ENCODE results near the gene FAM174C.

DNA sequence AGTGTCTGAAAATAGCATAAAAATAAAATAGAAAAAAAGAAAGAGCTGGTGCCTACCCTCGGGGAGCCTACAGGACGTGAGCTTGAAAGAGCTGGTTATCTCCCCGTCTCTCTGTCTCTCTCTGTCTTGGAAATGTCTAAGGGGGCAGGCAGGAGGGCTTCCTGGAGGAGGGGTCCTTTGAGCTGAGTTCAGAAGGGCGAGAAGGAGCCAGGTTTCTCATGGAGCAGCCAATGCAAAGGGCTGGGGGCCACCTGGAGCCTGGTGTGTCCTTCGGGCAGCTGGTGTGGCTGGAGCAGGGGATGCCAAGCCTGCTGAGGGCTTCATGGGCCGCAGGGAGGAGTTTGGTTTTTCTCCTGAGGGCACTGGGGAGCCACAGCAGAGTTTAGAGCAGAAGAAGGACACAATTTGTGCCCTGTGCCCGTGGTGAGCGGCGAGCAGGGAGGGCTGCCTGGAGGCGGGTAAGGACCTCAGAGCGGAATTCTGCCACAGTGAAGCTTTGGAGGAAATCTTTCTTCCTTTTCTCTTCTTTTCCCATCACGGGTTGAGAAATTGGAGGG lies 49.0 kb downstream of the FAM174C start:
- TF ChIP-seq ZFX (IDR thresholded peaks at IDR 0.05) (no peak), EZH2phosphoT487 (IDR thresholded peaks at IDR 0.05; ENCODE audit: borderline replicate concordance) (no peak)
- TF ChIP-seq, protein P1, sequence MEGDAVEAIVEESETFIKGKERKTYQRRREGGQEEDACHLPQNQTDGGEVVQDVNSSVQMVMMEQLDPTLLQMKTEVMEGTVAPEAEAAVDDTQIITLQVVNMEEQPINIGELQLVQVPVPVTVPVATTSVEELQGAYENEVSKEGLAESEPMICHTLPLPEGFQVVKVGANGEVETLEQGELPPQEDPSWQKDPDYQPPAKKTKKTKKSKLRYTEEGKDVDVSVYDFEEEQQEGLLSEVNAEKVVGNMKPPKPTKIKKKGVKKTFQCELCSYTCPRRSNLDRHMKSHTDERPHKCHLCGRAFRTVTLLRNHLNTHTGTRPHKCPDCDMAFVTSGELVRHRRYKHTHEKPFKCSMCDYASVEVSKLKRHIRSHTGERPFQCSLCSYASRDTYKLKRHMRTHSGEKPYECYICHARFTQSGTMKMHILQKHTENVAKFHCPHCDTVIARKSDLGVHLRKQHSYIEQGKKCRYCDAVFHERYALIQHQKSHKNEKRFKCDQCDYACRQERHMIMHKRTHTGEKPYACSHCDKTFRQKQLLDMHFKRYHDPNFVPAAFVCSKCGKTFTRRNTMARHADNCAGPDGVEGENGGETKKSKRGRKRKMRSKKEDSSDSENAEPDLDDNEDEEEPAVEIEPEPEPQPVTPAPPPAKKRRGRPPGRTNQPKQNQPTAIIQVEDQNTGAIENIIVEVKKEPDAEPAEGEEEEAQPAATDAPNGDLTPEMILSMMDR (IDR thresholded peaks at IDR 0.05 in 2 of 3, conservative IDR thresholded peaks at IDR 0.05 in 1 of 3; ENCODE audit: borderline replicate concordance in 1 of 3, insufficient read depth in 1 of 3, low read depth in 2 of 3, low read length in 2 of 3), result no peak
